Measurements from ENCODE around the gene ATPAF1.
"Not testable (repeated sequence)": the region's sequence is repeated elsewhere in the genome, so short reads cannot be mapped to it uniquely, and the experiment has no call there.

ATPAF1 gene

DNA sequence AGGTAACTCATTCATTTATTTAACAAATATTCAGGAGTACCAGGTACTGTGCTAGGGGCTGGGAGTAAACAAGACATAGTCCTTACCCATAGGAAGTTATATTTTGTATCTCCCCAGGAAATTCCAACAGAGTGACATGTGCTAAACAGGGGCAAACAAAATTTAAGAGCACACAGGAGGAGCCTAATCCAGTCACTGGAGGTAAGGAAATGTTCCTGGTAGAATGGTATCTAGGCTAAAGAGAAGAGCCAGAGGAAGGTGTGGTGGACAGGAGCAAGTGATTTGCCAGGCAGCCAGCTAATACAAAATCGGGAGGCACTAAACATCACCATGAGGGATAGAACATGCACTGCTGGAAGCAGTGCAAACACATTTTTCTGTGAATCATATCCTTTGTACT lies 13.9 kb upstream of the ATPAF1 start:
- in situ Hi-C loops (cut with HindIII; ENCODE audit: low sequenced_read_pairs): no loop called here

DNA sequence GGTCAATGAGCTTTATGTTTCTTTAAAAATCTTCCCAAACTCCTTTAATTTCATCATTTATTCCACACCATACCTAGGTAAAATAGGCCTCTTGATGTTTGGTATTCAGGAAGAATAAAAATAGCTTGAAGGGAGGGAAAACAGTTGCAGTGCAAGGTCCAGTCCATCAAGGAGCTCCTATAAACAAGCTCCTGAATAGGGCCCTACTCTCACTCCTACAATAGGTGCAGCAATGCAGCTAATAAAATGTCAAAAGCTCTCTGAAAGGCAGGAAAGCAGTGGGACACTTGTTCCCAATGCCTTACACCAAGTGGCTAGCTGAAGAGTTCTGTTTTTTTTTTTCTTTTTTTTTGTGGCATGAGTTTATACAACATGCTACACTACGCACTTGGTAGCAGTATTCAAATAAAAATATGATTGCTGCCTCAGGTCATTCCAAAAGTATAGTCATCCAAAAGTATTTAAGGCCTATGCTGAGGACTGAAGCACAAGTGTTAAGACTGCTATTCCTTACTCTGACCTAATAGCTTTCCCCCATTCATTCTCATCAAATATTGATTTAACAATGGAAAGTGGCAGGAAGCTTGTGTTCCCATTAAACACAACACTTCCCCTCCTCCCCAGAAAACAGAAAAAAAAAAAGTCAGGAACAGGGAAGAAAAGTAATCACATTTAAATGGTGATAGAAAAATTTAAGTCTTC lies 13.3 kb upstream of the ATPAF1 start:
- in situ Hi-C loops (cut with HindIII; ENCODE audit: low sequenced_read_pairs): no loop called here

GRCh38 chr1:46679789-46680573 lies 11.8 kb upstream of the ATPAF1 start:
- in situ Hi-C loops (cut with HindIII; ENCODE audit: low sequenced_read_pairs): no loop called here

- in situ Hi-C loops (cut with HindIII; ENCODE audit: low sequenced_read_pairs): no loop called here
Observed at GRCh38 chr1:46677339-46677738, 9.2 kb upstream of the ATPAF1 start.

- in situ Hi-C loops (cut with HindIII; ENCODE audit: low sequenced_read_pairs): no loop called here
Observed at GRCh38 chr1:46676531-46676930, 8.4 kb upstream of the ATPAF1 start.

DNA sequence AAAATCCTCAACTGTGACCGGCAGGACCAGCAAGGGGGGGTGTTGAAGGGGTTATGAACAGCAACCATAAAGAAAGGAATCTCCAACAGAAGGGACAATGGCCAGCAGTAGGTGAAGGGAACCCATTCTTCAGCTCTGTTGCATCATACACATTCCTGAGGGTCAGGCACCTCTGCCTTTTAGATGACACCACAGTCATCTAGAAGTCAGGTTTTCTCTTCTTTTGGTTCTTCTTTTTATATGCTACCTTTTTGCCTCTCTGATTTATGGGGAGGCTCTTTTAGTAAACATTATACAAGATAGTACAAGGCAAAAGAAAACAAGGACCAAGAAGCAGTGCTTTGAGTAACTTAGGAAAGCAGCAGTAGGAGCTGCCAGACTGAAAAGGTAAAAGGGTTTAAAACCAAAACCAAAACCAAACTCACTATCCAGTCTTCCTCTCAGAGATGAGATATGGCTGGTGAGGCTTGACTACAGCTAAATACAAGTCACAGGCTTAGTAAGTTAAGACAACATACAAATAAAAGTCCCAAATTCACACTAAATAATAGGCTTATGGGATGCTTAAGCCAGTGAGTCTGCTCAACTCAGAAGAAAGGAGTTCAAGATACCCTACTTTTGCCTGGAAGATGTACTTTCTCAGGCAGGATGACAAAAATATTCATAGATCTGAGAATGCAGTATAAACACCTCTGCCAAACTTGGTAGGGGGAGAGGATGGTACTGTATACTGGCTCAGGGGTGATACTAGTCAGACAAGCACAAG lies 7.6 kb upstream of the ATPAF1 start:
- in situ Hi-C loops (cut with HindIII; ENCODE audit: low sequenced_read_pairs): no loop called here

- in situ Hi-C loops (cut with HindIII; ENCODE audit: low sequenced_read_pairs): no loop called here
Observed at GRCh38 chr1:46673749-46674182, 5.6 kb upstream of the ATPAF1 start.

- in situ Hi-C loops (cut with HindIII; ENCODE audit: low sequenced_read_pairs): no loop called here
Observed at GRCh38 chr1:46672696-46673095, 4.5 kb upstream of the ATPAF1 start.

GRCh38 chr1:46671554-46671953 lies 3.4 kb upstream of the ATPAF1 start, which contains the start of gene TEX38:
Gene TEX38 (plus strand): TSS chr1:46671854. CDS start chr1:46671935, 81 bp downstream.
- in situ Hi-C loops (cut with HindIII; ENCODE audit: low sequenced_read_pairs): no loop called here

GRCh38 chr1:46670134-46670533 lies 2.0 kb upstream of the ATPAF1 start:
- in situ Hi-C loops (cut with HindIII; ENCODE audit: low sequenced_read_pairs): no loop called here

- in situ Hi-C loops (cut with HindIII; ENCODE audit: low sequenced_read_pairs): loop anchor here (5.0 kb wide), 1 partner anchor 59 kb away; no protein-coding TSS in a partner anchor
Observed at GRCh38 chr1:46665983-46666382, 2.2 kb downstream of the ATPAF1 start.

DNA sequence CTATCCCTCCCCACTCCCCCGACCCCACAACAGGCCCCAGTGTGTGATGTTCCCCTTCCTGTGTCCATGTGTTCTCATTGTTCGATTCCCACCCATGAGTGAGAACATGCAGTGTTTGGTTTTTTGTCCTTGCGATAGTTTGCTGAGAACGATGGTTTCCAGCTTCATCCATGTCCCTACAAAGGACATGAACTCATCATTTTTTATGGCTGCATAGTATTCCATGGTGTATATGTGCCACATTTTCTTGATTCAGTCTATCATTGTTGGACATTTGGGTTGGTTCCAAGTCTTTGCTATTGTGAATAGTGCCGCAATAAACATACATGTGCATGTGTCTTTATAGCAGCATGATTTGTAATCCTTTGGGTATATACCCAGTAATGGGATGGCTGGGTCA lies 5.2 kb downstream of the ATPAF1 start:
- in situ Hi-C loops (cut with HindIII; ENCODE audit: low sequenced_read_pairs): not testable (repeated sequence)

GRCh38 chr1:46660116-46660515 lies 8.0 kb downstream of the ATPAF1 start:
- in situ Hi-C loops (cut with HindIII; ENCODE audit: low sequenced_read_pairs): not testable (repeated sequence)

- in situ Hi-C loops (cut with HindIII; ENCODE audit: low sequenced_read_pairs): no loop called here
Observed at GRCh38 chr1:46659307-46659870, 8.8 kb downstream of the ATPAF1 start.

DNA sequence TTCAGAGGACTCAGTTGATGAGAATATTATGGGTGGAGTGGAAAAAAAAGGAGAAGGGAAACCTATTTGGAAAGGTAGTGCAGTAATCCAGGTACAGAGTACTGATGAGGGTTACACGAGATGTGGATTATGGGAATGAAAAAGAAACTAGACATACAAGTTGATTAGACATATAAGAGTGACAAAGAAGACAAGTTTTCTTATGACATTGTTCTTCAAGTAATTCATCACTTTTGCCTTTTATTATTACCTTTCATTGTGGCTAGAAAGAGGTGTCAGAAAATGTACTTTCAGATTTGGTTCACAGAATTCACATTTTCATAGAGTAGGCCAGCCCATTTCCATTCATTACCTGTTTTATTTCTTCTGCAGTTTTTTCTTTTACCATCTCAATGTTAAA lies 10.4 kb downstream of the ATPAF1 start:
- in situ Hi-C loops (cut with HindIII; ENCODE audit: low sequenced_read_pairs): no loop called here

DNA sequence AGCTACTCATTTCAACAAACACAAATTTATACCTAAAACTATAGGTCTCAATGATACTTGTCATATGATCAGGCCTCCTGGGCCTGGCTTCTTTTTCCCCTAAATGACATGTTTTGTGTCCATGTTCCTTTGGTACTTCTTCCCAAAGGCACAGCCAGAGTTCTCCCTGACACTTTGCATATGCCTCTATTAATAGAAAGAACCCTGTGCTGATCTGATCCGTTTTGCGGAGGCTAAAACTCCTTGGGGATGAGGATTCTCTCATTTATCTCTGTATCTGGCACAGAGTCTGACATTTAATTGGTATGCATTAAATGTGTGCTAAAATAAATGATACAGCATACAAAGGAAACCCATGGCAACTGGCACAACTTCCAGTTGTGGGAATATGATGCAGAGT lies 11.5 kb downstream of the ATPAF1 start:
- in situ Hi-C loops (cut with HindIII; ENCODE audit: low sequenced_read_pairs): no loop called here

- in situ Hi-C loops (cut with HindIII; ENCODE audit: low sequenced_read_pairs): no loop called here
Observed at GRCh38 chr1:46655848-46656247, 12.3 kb downstream of the ATPAF1 start.

DNA sequence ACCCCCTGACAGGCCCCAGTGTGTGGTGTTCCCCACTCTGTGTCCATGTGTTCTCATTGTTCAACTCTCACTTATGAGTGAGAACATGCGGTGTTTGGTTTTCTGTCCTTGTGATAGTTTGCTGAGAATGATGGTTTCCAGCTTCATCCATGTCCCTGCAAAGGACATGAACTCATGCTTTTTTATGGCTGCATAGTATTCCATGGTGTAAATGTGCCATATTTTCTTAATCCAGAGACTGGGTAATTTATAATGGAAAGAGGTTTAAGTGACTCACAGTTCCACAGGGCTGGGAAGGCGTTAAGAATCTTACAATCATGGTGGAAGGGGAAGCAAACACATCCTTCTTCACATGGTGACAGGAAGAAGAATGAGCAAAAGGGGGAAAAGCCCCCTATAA lies 13.5 kb downstream of the ATPAF1 start:
- in situ Hi-C loops (cut with HindIII; ENCODE audit: low sequenced_read_pairs): not testable (repeated sequence)

DNA sequence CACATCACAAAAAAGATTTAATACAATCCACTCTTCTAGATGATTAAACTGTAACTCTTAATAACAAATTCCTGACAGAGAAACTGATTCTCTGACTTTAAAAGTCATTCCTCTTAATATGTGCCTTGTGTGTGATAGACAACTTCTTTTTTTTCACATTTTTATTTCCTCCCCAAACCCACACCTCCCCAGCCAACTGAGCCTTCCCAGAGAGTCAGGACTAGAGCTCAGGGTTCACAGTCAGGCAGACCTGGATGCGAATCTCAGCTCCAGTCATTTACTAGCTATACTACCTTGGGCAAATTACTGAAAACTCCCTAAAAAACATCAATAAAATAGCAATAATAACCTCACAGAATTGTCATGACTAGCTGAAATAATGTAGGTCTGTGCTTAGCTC lies 14.2 kb downstream of the ATPAF1 start:
- in situ Hi-C loops (cut with HindIII; ENCODE audit: low sequenced_read_pairs): no loop called here

- in situ Hi-C loops (cut with HindIII; ENCODE audit: low sequenced_read_pairs): no loop called here
Observed at GRCh38 chr1:46653405-46653958, 14.7 kb downstream of the ATPAF1 start.

Measured in endothelial cell of hepatic sinusoid (primary cell).